Measurements from ENCODE around the gene RERE.

Gene RERE

DNA sequence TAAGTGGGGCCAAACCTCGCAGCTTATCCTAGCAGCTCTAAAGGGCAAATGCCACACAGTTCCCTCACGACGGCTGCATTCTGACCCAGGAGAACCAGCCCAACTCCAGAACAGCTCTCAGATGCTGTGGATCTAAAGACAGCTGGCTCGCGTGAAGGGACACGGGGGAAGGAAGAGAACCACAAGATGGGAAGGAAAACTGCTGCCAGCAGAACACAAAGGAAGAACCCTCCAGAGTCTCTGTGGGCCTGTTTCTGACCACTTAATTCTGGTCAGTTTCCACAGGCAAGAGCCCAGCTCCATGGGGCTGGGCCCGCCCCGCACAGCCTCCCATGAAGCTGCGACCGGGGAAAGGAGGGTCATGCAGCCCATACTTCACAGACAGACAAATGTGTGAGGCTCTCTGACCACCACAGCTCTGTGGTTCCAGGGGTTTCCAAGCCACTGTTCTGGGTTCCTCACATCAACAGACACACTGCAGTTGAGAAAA lies 438.4 kb downstream of the RERE start:
- no peak for DNase-seq (ENCODE audit: low read depth)

DNA sequence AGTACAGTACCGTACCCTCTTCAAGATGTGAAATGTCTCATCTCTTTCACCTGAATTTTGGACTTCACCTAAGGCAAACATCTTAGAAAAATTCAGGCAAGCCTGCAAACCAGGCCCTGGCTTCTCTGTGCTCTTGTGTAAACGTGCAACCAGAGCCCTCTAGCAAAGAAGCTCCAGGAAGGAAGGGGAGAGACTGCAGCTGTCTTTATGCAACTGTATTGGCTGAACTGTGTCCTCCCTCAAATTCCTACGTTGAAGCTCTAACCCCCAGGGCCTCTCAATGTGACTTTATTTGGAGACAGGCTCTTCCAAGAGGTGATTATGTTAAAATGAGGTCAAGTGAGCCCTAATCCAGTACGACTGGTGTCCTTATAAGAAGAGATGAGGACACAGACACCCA lies 439.3 kb downstream of the RERE start:
- no peak for DNase-seq (ENCODE audit: low read depth)

DNA sequence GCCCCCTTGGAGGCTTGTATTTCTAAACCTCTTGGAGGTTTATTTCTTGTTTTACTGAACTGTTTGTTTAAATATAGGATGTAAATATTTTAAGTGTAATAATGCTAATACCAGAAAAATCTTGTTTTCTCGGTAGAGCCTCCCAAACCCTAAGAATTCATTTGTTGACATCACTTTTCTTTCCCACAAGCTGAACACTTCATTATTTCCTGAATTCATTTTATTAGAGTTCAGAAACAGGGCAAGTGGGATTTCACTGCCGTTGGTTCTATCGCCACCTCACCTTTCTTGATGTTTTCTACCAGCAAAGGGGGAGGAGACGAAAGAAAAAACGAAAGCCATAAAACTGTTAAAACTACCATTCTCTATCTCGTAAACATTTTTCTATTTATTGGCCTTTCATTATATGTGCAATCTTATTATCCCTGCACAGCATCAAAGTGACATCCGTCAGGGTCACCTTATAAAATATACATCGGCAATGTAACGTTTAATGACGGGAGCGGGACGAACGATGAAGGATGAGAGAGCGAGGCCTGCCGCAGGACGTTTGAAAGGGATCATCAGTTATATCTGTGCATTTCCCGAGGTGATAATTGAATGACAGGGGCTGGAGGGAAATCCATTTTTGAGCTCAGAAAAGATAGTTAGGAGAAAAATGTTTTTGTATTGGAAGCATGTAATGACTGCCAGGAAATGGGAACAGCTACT lies 440.0 kb downstream of the RERE start:
- DNase-seq (ENCODE audit: low read depth), result no peak

DNA sequence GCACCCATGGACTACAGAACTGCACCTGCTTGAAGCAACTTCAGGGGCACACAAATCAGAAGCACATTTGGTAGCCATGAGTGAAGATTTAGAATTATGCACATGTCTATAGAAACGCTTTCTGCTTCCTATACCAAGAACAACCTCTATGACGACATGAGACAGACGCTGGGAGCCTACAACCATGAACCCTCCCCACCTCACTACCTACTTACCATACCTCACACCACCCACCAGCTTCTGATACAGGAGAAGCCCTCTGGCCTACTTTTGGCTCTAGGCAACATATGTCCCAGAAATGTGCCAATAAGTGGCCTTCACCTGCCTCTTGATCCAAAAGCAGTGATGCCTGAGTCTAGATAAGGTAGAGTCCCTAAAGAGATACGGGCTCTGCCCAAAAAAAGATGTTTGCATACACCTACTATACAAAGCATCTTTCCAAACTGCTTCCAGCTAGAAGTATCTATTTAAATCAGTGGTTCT lies 441.0 kb downstream of the RERE start:
- DNase-seq (ENCODE audit: low read depth), result no peak

DNA sequence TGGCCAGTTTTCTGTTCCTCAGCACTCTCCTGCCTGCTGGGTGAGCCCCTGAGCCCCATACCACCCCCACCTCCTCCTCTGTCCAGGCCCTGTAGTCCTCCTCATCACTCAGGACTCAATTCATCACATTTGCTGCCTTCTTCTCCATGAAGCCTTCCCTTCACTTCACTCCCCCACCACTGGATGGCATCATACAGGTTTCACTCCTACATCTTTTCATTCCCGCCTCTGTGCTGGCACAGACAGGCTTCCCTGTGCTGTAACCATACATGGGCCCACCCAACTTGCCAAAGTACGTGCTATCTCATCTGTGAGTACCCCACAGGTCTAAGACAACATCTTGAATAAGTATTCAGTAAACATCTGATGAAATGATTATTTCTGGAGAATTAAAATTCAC lies 442.6 kb downstream of the RERE start:
- no peak for DNase-seq (ENCODE audit: low read depth)

DNA sequence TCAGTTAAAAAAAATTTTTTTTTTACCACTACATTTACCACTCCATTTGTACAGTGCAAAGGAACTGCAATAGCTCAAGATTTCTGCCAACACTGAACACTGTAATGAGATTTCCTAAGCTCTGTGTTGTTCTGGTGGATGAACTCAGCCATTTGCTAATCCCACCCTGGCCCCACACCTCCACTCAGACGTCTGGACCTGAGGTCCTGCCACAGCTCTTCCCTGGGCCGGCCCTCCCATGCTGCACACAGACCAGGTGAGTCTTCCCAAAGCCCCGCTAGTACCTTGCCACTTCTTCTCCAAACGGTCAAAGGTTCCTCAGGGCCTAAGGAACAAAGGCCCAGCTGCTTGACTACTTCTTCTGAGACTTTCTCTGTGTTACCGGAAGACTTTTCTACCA lies 443.1 kb downstream of the RERE start:
- DNase-seq (ENCODE audit: low read depth), result no peak

DNA sequence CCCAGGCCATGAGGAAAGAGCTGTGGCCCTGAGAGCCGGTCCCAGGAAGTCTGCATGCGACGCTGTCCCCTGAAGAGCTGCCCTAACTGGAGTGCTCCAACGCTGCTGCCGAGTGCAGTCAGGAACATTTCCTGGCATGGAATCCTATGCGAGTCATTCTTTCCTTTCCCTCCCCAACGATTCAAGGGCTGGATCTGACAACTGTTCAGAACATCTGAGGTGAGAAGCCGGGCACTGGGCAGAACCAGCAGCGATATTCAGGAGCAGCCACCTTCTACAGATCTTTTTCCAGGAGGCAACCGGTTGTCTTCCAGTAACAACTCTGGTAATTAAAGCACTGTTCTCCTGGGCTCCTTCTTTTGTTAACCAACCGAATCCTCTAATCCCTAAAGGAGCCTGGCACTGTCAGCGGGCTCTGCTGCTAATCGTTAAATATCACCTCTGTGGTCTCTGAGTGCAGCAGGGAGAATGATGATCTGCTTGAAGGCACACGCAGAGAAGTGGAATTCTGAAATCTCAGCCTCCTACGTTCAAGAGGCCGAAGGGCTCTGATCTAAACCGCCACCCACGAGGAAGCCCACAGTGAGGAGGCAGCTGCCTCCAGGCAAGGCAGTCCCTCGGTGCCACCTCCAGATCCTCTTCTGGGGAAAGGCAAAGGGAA lies 443.7 kb downstream of the RERE start:
- DNase-seq (ENCODE audit: low read depth), result no peak

DNA sequence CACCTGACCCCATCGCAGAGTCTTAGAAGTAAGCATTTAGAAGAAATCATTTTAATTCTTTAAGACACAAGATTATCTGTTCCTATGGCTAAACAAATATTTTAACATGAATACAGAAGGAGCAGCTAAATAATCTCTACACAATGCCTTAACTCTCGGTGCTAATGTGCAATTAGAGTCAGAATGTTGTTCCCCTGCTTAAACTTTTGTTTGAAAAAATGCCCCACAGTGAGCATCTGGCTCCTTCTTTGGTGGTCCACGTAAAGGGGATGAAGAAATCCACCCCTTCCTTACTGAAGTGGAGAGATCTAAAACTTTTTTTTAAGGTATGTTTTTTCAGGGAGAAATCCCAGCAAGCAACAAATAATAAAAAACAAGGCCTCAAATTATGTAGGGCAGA lies 444.3 kb downstream of the RERE start:
- DNase-seq (ENCODE audit: low read depth), result no peak

DNA sequence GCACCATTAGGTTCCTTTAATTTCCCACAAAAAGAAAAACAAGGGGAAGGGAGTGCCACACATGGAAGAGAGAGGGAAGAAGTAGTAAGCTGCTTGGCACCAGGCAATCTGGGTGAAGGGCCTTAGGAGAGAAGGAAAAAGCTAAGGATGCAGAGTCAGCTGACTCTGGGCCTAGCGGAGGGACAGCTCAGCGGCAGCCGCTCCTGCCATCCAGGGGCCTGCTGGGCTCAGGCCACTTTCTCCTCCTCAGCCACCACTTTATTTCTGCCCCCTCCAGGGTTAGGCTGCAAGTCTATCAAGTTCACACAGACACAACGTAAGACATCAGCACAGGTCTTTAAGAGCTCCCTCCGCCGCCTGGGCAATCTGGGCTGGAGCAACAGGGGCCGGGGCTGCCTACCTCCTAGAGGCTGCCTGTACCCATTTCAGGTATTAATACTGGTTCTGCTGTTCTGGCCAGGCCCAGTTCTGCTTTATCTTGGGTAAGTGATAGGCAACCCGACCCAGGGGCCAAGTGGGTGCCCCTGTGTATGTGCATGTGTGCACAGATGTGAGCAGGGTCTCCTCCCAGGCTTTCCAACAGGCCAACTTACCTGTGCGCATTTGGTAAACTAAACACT lies 446.0 kb downstream of the RERE start:
- DNase-seq (ENCODE audit: low read depth), result no peak

DNA sequence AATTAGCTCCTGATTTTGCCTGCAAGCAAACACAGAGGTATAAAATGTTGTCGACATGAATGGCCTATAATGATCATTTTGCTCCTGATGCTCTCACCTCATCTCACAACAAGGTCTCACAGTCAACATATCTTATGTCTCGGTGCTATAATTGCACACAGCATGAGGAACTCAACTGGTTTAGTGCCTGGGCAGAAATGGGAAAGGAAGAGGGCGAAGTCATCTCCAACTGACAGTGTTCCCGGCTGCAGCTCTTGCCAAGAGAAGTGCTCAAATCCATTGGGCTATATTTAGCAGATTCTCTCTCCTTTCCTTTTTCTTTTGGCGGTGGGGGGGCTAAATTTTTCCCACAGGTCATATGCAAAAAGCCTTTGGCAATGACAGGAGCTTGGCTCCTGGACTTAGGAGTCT lies 446.5 kb downstream of the RERE start:
- no peak for DNase-seq (ENCODE audit: low read depth)

DNA sequence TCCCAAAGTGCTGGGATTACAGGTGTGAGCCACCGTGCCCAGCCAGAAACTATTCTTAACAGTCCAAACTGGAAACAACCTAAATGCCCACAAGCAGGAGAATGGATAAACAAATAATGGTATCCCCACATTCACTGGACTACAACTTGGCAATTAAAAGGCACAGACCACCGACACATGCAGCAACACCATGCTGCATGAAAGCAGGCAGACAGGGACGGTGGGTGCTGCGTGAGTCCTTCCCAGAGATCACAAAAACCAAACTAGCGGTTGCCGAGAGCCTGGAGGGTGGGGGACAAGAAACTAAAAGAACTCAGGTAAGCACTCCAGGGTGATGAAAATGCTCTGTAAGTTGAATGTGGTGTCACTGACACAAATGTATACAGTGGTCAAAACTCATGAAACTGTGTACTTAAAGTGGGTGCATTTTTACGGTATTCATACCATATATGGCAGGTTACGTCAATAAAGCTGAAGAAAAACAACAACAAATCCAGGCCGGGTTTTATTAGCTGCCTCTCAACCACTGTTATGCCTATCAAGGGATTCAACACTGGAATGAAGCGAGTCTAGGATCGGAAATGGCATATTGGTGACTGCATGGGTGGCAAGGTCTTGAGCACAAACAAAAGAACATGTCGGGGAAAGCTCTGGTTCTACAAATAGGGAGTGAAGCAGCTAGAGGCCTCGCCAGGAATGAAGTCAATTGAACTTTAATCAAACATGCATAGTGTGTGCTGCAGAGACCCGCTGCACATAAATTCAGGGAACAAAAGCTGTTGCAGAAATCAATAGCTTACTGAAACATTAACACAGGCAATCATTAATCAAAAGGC lies 447.2 kb downstream of the RERE start:
- DNase-seq (ENCODE audit: low read depth), result no peak

DNA sequence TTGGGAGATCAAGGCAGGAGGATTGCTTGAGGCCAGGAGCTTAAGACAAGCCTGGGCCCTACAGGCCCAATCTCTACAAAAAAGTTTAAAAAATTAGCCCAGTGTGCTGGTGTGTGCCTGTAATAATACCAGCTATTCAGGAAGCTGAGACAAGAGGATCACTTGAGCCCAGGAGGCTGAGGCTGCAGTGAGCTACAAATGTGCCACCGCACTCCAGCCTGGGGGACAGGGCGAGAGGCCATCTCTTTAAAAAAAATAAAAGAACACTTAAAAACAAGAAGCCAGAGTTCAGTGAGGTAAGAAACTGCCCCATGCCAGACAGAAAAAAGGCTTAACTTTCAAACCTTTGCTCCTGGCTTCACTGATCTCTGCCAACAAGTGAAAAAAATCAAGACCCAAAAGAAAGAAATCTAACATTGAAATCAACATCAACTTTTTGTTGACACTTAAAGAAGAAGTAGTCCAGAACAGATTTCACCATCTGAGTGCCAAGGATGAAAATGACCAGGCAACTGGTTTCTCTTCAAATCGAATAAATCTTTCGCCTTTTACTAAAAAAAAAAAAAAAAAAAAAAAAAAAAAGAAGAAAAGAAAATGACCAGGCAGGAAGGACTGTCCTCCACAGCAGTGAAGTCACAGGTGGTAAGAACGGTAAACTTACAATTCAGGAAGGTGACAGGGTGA lies 448.3 kb downstream of the RERE start:
- no peak for DNase-seq (ENCODE audit: low read depth)

DNA sequence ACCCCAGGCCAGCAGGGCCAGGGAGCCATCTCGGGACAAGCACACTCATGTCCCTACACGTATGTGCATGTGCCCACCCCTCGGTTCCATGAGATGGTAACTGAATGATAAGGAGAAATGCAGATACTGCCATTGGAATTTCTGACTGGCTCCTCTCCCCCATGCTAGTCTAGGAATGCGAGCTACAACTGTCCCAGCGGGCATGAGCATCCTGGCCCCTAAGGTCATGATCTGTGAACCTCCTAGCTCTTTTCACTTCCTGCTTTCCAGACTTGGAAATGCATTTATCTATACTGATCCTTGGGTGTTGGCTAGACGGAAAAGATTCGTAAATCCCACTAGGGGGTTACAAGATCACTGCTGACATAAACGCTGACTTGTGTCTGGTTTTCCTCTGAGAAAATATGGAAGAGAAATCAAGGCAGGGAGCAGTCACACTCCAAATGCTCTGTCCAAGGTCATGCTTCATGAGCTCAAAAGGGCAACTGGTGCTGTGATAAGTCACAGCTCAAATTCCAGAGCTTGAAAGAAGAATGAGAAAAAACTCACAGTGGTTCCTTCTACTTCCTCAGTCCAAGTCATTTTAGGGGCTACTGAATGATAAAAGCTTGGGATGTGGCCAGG lies 449.8 kb downstream of the RERE start:
- DNase-seq (ENCODE audit: low read depth), result no peak

DNA sequence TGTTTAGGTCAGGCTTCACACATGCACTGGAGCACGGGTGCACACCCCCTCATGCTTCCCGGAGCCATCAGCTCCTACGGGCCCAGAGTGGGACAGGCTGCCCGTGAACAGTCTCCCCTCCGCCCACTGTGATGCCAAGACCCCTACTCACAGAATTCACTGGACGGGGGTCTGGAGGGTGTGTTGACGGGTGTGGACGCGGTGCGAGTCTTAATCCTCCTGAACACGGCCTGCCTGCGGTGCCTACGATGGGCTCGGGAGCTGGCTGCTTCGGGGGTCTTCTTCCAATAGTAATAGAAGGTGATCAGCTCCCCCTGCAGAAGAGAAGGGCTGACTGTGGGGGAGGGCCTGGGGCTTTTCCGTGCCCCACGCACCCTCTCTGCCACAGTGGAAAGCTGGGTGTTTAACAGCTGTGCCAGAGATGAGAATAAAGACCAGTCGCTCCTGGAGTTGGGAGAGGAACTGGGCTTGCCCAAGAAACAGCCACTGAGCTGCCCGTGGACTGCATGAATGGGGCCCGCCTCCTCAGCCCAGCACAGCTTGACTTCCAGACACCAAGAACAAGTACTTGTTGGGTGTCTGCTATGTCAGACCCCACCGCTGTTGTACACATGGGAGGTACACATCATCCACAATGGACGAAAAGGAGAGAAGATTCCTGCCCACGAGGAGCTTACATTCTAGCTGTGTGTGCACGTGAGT lies 451.6 kb downstream of the RERE start:
- DNase-seq (ENCODE audit: low read depth), result no peak

DNA sequence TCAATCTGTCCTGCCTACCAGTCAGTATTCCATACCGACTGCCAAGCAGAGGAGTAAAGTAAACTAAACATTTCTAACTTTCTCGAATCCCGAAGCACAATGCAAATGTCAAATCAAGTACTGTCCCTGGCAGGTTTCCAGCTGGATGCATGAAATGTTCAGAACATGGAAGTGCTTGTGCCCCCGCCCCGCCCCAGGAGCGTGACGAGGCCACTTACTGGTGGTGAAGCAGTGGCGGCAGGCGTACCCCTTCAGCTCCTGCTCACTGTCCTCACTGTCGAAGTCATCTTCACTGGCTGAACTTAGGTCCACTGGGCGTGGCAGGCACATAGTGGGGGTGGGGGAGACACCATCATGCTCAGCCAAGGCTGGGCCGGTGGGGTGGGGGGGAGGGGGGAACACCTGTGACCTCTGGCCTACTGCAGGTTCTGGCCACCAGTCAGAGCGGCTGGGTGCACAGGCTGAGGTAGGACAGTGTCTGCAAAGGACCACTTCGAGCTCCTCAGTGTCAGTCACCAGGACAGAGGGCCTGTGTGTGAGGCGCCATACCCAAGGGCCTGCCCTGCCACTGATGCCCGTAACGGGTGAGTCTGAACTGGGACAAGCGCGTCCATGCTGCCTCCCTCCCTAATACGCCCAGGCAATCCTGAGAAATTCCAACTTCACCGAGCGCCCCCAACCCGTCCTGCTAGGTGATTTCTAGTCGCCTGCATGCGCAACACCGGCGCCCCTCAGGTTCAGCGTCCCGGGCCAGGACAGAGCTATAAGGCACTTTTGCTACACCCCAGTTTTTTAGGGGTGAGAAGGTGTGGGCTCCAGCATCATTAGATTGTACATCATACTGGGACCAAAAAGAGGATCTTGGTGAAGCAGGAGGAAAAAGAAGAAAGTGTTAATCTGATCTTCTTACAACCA lies 452.7 kb downstream of the RERE start:
- no peak for DNase-seq (ENCODE audit: low read depth)

DNA sequence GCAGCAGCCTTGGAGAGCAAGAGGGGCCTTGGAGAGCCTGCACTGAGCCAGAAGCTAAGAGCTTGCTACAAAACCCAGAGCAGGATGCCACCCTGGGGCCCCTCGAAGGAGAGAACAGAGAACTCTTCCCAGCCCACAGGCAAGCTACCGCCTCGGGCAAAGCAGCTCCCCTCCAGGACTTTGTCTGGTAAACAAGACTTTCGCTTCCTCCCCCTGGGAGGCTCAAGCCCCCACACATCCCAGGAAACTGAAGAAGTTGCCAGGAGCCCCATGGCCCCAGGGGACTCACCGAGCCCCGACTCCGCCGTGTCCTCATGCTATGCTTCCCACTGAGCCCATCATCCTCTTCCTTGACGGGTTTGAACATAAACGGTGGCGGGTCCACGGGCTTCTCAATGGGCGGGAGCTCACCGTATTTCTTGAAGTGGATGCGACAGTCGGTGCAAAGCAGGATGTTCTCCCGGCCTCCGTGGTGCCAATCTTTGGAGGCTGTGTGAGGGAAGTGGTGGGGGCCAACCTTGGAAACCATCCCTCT lies 453.6 kb downstream of the RERE start:
- no peak for DNase-seq (ENCODE audit: low read depth)

DNA sequence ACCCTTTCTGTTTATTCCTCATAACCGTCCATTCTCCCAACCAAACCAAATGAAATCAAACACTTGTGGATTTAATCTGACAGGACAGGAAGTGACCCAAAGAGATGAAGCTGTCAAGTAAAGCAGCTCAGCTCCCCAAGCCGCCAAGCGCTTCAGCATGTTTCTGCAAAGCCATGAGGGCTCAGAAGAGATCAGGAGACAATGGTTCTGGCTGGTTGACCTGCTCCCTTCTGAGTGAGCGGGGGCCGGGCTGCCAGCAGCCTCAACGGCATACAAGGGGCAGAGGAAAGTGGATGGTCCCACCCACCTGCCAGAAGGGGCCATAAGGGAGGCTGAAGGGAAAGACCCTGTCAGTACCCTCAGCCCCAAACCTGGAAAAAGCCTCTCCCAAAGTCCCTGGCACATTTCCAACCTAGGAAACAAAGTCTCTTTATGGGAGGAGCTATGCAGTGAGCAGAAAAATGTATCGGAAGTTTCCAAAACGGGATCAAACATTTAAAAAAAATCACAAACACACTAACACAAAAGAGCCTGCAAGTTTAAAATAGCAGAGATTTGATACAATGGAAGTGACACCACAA lies 454.2 kb downstream of the RERE start:
- no peak for DNase-seq (ENCODE audit: low read depth)

DNA sequence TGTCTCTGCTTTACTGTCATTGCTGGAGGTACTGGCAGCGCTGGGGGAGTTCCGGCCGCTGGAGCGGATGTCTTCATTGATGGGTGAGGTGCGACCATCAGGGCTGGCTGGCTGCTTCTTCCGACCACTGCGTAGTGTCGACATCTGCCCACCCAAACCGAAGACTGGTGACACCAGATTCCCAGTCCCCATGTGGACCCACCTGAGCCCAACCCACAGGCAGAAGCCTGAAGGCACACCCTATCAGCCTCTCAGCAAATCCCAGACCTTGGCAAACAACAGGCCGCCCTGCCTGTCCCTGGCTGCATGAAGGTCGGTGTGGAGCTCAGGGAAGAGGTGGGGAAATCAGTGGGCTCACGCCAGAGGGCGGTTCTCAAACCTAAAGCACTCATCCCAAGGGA lies 454.7 kb downstream of the RERE start:
- no peak for DNase-seq (ENCODE audit: low read depth)

Measured in activated T-cell treated with anti-CD3 and anti-CD28 coated beads for 48 hours (primary cell).